GM12878 (cell line): Measurements from ENCODE around the gene UCN2. TPM values are rescaled to one million over a fixed set of nuclear protein-coding genes. Genes with fewer than 3 reads are reported as not detected.

ENCODE experiments used
- ATAC-seq: fragments of 200-7000 bp; cut with Tn5 transposase; 3 replicates; pipeline ENCODE4 v1.9.1; 2020; ENCODE audit warnings: mild to moderate bottlenecking, moderate library complexity
- BruUV-seq: library from RNA; stranded (reverse); fragments of 400-500 nt; replicated peaks from 2 replicates; lab custom pipeline; 2021; lab: Mats Ljungman, UMichigan
- CTCF ChIA-PET: fragments of 300-600 bp; sonication (Branson Sonifier 250); formaldehyde crosslinking; extraction: SDS; loops from one replicate; lab custom pipeline; 2021; ENCODE audit warnings: inconsistent platforms; lab: Yijun Ruan, JAX
- POLR2A ChIA-PET: fragments of 350-600 bp; formaldehyde crosslinking; extraction: SDS; loops from one replicate; lab custom pipeline; 2021; ENCODE audit warnings: inconsistent platforms; lab: Charles Lee
- RAD21 ChIA-PET: fragments of 300-600 bp; sonication (Branson Sonifier 250); formaldehyde crosslinking; loops from one replicate; lab custom pipeline; 2023; ENCODE audit warnings: antibody characterized with exemption; ENCODE audit not compliant: unreplicated experiment; lab: Charles Lee
- SMC1A ChIA-PET: fragments of 300-600 bp; sonication (Branson Sonifier 250); formaldehyde crosslinking; loops from one replicate; lab custom pipeline; 2023; ENCODE audit not compliant: unreplicated experiment, uncharacterized antibody; lab: Charles Lee
- DNase-seq: peaks from one replicate; pipeline ENCODE4 v3.0.0-alpha.2; 2011; ENCODE audit warnings: low read depth, low spot score
- FAIRE-seq: peaks from 3 replicates; lab custom pipeline; 2011; peaks lifted over from hg19 to GRCh38; lab: Jason Lieb, UNC
- H2AFZ ChIP-seq: 2 replicates; pipeline ENCODE4 v1.6.0; 2011; ENCODE audit warnings: low read depth, low read length, control low read depth; ENCODE audit not compliant: control insufficient read depth
- H3K27ac ChIP-seq: 2 replicates; pipeline ENCODE4 v1.5.1; 2011; ENCODE audit warnings: control low read depth; ENCODE audit not compliant: control insufficient read depth, insufficient read depth
- H3K27me3 ChIP-seq, 2 experiments: replicated peaks in 1 of 2; 2 replicates each; pipeline versions ENCODE4 v1.6.0 to v1.6.1; 2011; ENCODE audit warnings: low read length in 1 of 2; ENCODE audit not compliant: control insufficient read depth in 2 of 2, insufficient read depth in 2 of 2
- H3K36me3 ChIP-seq, 2 experiments: 2 replicates each; pipeline ENCODE4 v1.5.1; 2011; ENCODE audit warnings: low read length in 1 of 2; ENCODE audit not compliant: control insufficient read depth in 2 of 2, insufficient read depth in 2 of 2
- H3K4me1 ChIP-seq: 2 replicates; pipeline ENCODE4 v1.6.1; 2011; ENCODE audit warnings: mild to moderate bottlenecking, low read length, moderate library complexity, mixed read lengths; ENCODE audit not compliant: control insufficient read depth, insufficient read depth
- H3K4me2 ChIP-seq: 2 replicates; pipeline ENCODE4 v1.6.0; 2011; ENCODE audit warnings: control low read depth; ENCODE audit not compliant: control insufficient read depth, insufficient read depth
- H3K4me3 ChIP-seq: fragments of 200-600 bp; sonication (generic); 2 replicates; pipeline ENCODE4 v1.5.1; 2016
- H3K79me2 ChIP-seq: 2 replicates; pipeline ENCODE4 v1.6.0; 2011; ENCODE audit warnings: low read length; ENCODE audit not compliant: control insufficient read depth, insufficient read depth
- H3K9ac ChIP-seq: 2 replicates; pipeline ENCODE4 v1.8.0; 2011; ENCODE audit warnings: low read length, control low read depth, mixed read lengths; ENCODE audit not compliant: control insufficient read depth, insufficient read depth
- H3K9me3 ChIP-seq: replicated peaks from 3 replicates; pipeline ENCODE4 v1.5.1; 2011; ENCODE audit warnings: mild to moderate bottlenecking, low read length; ENCODE audit not compliant: control insufficient read depth, insufficient read depth
- H4K20me1 ChIP-seq: 2 replicates; pipeline ENCODE4 v1.6.0; 2011; ENCODE audit not compliant: control insufficient read depth, insufficient read depth
- ATF7 ChIP-seq: fragments of 450-650 bp; IDR thresholded peaks from 2 replicates; pipeline ENCODE4 v1.6.1; 2016; ENCODE audit warnings: low read depth, mild to moderate bottlenecking
- EED ChIP-seq: sonication (generic); IDR thresholded peaks from 2 replicates; pipeline ENCODE4 v1.6.1; 2016; ENCODE audit warnings: antibody characterized with exemption, low read depth
- FOXK2 ChIP-seq: fragments of 450-650 bp; IDR thresholded peaks from 2 replicates; pipeline ENCODE4 v1.6.1; 2017; ENCODE audit warnings: mild to moderate bottlenecking, moderate library complexity
- IKZF1 ChIP-seq: fragments of 450-650 bp; conservative IDR thresholded peaks from 2 replicates; pipeline ENCODE4 v1.6.1; 2017; ENCODE audit warnings: antibody characterized with exemption, mild to moderate bottlenecking
- IRF5 ChIP-seq: fragments of 450-650 bp; IDR thresholded peaks from 2 replicates; pipeline ENCODE4 v1.6.1; 2017; ENCODE audit warnings: borderline replicate concordance
- MXI1 ChIP-seq: fragments of 150-350 bp; IDR thresholded peaks from 2 replicates; pipeline ENCODE4 v1.6.1; 2011; ENCODE audit warnings: low read depth, mild to moderate bottlenecking, inconsistent platforms, low read length, improper control_type of control experiment
- MYC ChIP-seq: IDR thresholded peaks from 2 replicates; pipeline ENCODE4 v1.6.1; 2011; ENCODE audit warnings: mild to moderate bottlenecking, low read length, moderate library complexity, inconsistent platforms; ENCODE audit not compliant: insufficient read depth, insufficient replicate concordance, insufficient read length, severe bottlenecking
- NR2C1 ChIP-seq: fragments of 450-650 bp; IDR thresholded peaks from 2 replicates; pipeline ENCODE4 v1.6.1; 2017; ENCODE audit warnings: antibody characterized with exemption, mild to moderate bottlenecking, moderate library complexity
- PAX8 ChIP-seq: fragments of 450-650 bp; IDR thresholded peaks from 2 replicates; pipeline ENCODE4 v1.6.1; 2017; ENCODE audit warnings: mild to moderate bottlenecking, moderate library complexity
- ZBTB33 ChIP-seq: fragments of 450-650 bp; IDR thresholded peaks from 2 replicates; pipeline ENCODE4 v1.6.1; 2017; ENCODE audit warnings: mild to moderate bottlenecking
- ZNF24 ChIP-seq: fragments of 450-650 bp; IDR thresholded peaks from 2 replicates; pipeline ENCODE4 v1.6.1; 2017; ENCODE audit warnings: antibody characterized with exemption, mild to moderate bottlenecking
- WGBS: methylation state at CpG from one replicate; pipeline ENCODE4 v1.1.6; 2016; ENCODE audit warnings: low lambda C conversion rate; ENCODE audit not compliant: insufficient replicate concordance, insufficient coverage; ENCODE audit errors: missing lambda C conversion rate; 5-methylcytosine and 5-hydroxymethylcytosine counted together
- in situ Hi-C: fragments of 300-500 bp; cut with MboI; formaldehyde crosslinking; loops from 9 replicates; pipeline ENCODE4 v1.14.3; 2018; ENCODE audit warnings: mixed read lengths
- intact Hi-C: fragments of 100-400 bp; cut with micrococcal nuclease; formaldehyde crosslinking; loops from one replicate; pipeline ENCODE4 v1.14.2; 2022; ENCODE audit not compliant: unreplicated experiment
- polyA plus RNA-seq, 11 experiments: library from polyadenylated mRNA; depleted of rRNA in 4 of 11; unstranded in 6 of 11; stranded (reverse) in 5 of 11; fragments of >200 nt; fragmentation: Nextera tagmentation in 4 of 11; fragmentation: Illumina TruSeq in 1 of 11; extraction: Ambion mirVana in 4 of 11; extraction: Trizol in 1 of 11; gene quantifications; 1 replicate in 1 of 11; 2 replicates in 10 of 11; pipeline versions ENCODE4 v1.2.1 to v1.2.3, GENCODE V29; 2011 to 2016; ENCODE audit warnings: inconsistent platforms in 2 of 11, missing spikeins in 2 of 11, low read depth in 1 of 11
- total RNA-seq, 4 experiments: library from RNA; depleted of rRNA in 3 of 4; stranded (reverse); fragments of >200 nt in 3 of 4; fragmentation: Illumina TruSeq in 1 of 4; extraction: Trizol in 1 of 4; gene quantifications; 2 replicates each; pipeline versions ENCODE4 v1.2.1 to v1.2.3, GENCODE V29; 2013 to 2021

UCN2 gene
- total and polyA plus RNA-seq, 10 of the 15 experiments (the other 5 are each of a cell fraction or from before 2014, with no cell fraction given): 0.05 TPM; not detected in 9

- BruUV-seq: no TSS peak
- POLR2A ChIA-PET: interaction anchor here (0.5 kb wide), 1 partner anchor 31 kb away, joined by 4 read pairs; no protein-coding TSS in a partner anchor
These were observed 29.0 kb upstream of the UCN2 start for GRCh38 chr3:48592519-48593087.

GRCh38 chr3:48591886-48592518, 28.4 kb upstream of the UCN2 start:
- no peak overlapping the region for H3K4me3 ChIP-seq
- intact Hi-C loops (no loop called here), in situ Hi-C loops (no loop called here)
- no peaks in the 10 kb centered on the region for H3K36me3 ChIP-seq
- RAD21 ChIA-PET: no interaction called here
- H3K27ac ChIP-seq: no peak overlapping the region
- no peaks in the 10 kb centered on the region for H4K20me1 ChIP-seq
- no peak overlapping the region for H3K4me2 ChIP-seq
- H3K27me3 ChIP-seq: peaks cover 0 to 9% of the 10 kb centered on the region in 2 experiments; a peak in 2 of 4 replicates
- H2AFZ ChIP-seq: no peak overlapping the region
- no peak overlapping the region for H3K9ac ChIP-seq
- DNase-seq: no peak
- TF ChIP-seq ZBTB33: no peak
- TF ChIP-seq IRF5: no peak
- no peak for TF ChIP-seq MXI1
- TF ChIP-seq ATF7: no peak
- no peak for TF ChIP-seq PAX8
- TF ChIP-seq NR2C1: no peak
- TF ChIP-seq EED: no peak
- TF ChIP-seq, all 136 proteins: peak for 0
- no peaks in the 10 kb centered on the region for H3K79me2 ChIP-seq
- FAIRE-seq (no peak), ATAC-seq (no peak)
- no peaks in the 10 kb centered on the region; the same call in 1 of the 2 replicates for H3K4me1 ChIP-seq
- no peaks in the 10 kb centered on the region for H3K9me3 ChIP-seq
- ChIA-PET CTCF (no interaction called here), SMC1A (no interaction called here), POLR2A (no interaction called here)
- no TSS peak for BruUV-seq
- WGBS: 52% methylated on average over 22 of the region's 22 CpGs

More at GRCh38 chr3:48592519-48593087, 29.0 kb upstream of the UCN2 start:
- ATAC-seq (no peak), FAIRE-seq (no peak), DNase-seq (no peak)
- CTCF ChIA-PET: no interaction called here
- H3K27ac ChIP-seq: no peak overlapping the region
- no peak overlapping the region for H3K4me3 ChIP-seq
- 48% methylated on average over 21 of the region's 21 CpGs for WGBS
- H2AFZ ChIP-seq: no peak overlapping the region
- RAD21 ChIA-PET: no interaction called here
- H3K79me2 ChIP-seq: no peaks in the 10 kb centered on the region
- in situ Hi-C loops (no loop called here), intact Hi-C loops (no loop called here)
- TF ChIP-seq FOXK2 (no peak), ZNF24 (no peak), IKZF1 (no peak), MYC (no peak)
- no peaks in the 10 kb centered on the region for H4K20me1 ChIP-seq
- no peaks in the 10 kb centered on the region for H3K9me3 ChIP-seq
- peaks cover 0 to 9% of the 10 kb centered on the region in 2 experiments; a peak in 2 of 4 replicates for H3K27me3 ChIP-seq
- no peaks in the 10 kb centered on the region for H3K36me3 ChIP-seq
- no peak overlapping the region for H3K9ac ChIP-seq
- H3K4me2 ChIP-seq: no peak overlapping the region
- no peaks in the 10 kb centered on the region; the same call in 1 of the 2 replicates for H3K4me1 ChIP-seq
- SMC1A ChIA-PET: no interaction called here
